Adrenal gland (tissue), 5 donors: ENCODE measurements around the gene ITPRIPL1.

Experiments
- CTCF ChIP-seq, 6 experiments: fragments of 450-650 bp in 4 of 6; fragments of 200-600 bp in 2 of 6; sonication (generic) in 1 of 6; IDR thresholded peaks; 1 replicate in 5 of 6; 2 replicates in 1 of 6; pipeline versions ENCODE4 v1.5.1 to v1.8.0; 2016 to 2021; ENCODE audit warnings: antibody characterized with exemption in 6 of 6, mild to moderate bottlenecking in 2 of 6, moderate library complexity in 1 of 6
- POLR2A ChIP-seq, 2 donors: fragments of 450-650 bp; IDR thresholded peaks; one replicate each; pipeline ENCODE4 v1.6.1; 2017; ENCODE audit warnings: antibody characterized with exemption in 2 of 2, mild to moderate bottlenecking in 2 of 2, moderate library complexity in 1 of 2
- donor health status: DM: no; HTN: no; CAD: no.

- no peak for TF ChIP-seq POLR2A (IDR thresholded peaks at IDR 0.05)
- no peak for TF ChIP-seq CTCF (IDR thresholded peaks at IDR 0.05)
Observed at GRCh38 chr2:96326564-96326963, 1.4 kb downstream of the ITPRIPL1 start.
